ENCODE measurements around the gene MUC5B.

Gene MUC5B

GRCh38 chr11:1297576-1298473, 75.0 kb downstream of the MUC5B start:
- Histone ChIP-seq H3K4me3 (replicated peaks; ENCODE audit: insufficient read depth, low read length) (no peak overlapping the region), H3K27ac (replicated peaks) (no peak overlapping the region), H3K27me3 (ENCODE audit: insufficient read depth, poor library complexity, severe bottlenecking) (no peaks in the 10 kb centered on the region)
- DNase-seq (ENCODE audit: low read depth in 1 of 2, low spot score in 1 of 2), result no peak
- TF ChIP-seq POLR2AphosphoS5 (IDR thresholded peaks at IDR 0.05; ENCODE audit: low read depth), result no peak
- TF ChIP-seq REST (IDR thresholded peaks at IDR 0.05; ENCODE audit: insufficient replicate concordance, low read depth), result no peak
- TF ChIP-seq SPI1 (IDR thresholded peaks at IDR 0.05; ENCODE audit: borderline replicate concordance, low read depth), result no peak
- no peak for TF ChIP-seq CTCF (IDR thresholded peaks at IDR 0.05; ENCODE audit: insufficient read depth, low read length)
- no peak for TF ChIP-seq GABPA (IDR thresholded peaks at IDR 0.05; ENCODE audit: low read depth)

- no peak overlapping the region for H3K4me3 ChIP-seq (replicated peaks; ENCODE audit: insufficient read depth, low read length)
- TF ChIP-seq CTCF (IDR thresholded peaks at IDR 0.05; ENCODE audit: insufficient read depth, low read length) (no peak), REST (IDR thresholded peaks at IDR 0.05; ENCODE audit: insufficient replicate concordance, low read depth) (peak; percentile 63)
Measured at GRCh38 chr11:1298695-1299492, 76.0 kb downstream of the MUC5B start.

GRCh38 chr11:1299621-1300020, 76.8 kb downstream of the MUC5B start:
- Histone ChIP-seq H3K4me3 (replicated peaks; ENCODE audit: insufficient read depth, low read length) (no peak overlapping the region), H3K27ac (replicated peaks) (no peak overlapping the region; the same call in 1 of the 2 replicates), H3K27me3 (ENCODE audit: insufficient read depth, poor library complexity, severe bottlenecking) (no peaks in the 10 kb centered on the region)
- no peak for TF ChIP-seq GABPA (IDR thresholded peaks at IDR 0.05; ENCODE audit: low read depth)
- TF ChIP-seq POLR2AphosphoS5 (IDR thresholded peaks at IDR 0.05; ENCODE audit: low read depth), result no peak
- TF ChIP-seq CTCF (IDR thresholded peaks at IDR 0.05; ENCODE audit: insufficient read depth, low read length), result no peak
- TF ChIP-seq REST (IDR thresholded peaks at IDR 0.05; ENCODE audit: insufficient replicate concordance, low read depth), result no peak
- no peak for TF ChIP-seq SPI1 (IDR thresholded peaks at IDR 0.05; ENCODE audit: borderline replicate concordance, low read depth)
- DNase-seq (ENCODE audit: low read depth in 1 of 2, low spot score in 1 of 2), result no peak

More at GRCh38 chr11:1298695-1299492, 76.0 kb downstream of the MUC5B start:
- no peaks in the 10 kb centered on the region for H3K27me3 ChIP-seq (ENCODE audit: insufficient read depth, poor library complexity, severe bottlenecking)
- DNase-seq (ENCODE audit: low read depth in 1 of 2, low spot score in 1 of 2), result peak; percentile 71 to 97
- no peak overlapping the region for H3K27ac ChIP-seq (replicated peaks)
